NCI-H748 treated with DMSO at 0.1 percent for 48 hours (cell line): Measurements from ENCODE around the gene PTAR1.
A peak's percentile ranks its signal among the peaks of the same experiment; 100 is the strongest.

Experiments
- DNase-seq: peaks from one replicate; lab custom pipeline; 2025; lab: John Stamatoyannopoulos, UW

The PTAR1 gene

GRCh38 chr9:69673311-69673640, 86.5 kb downstream of the PTAR1 start:
- no peak for DNase-seq

- peak; percentile 76 for DNase-seq
Observed at GRCh38 chr9:69672596-69673310, 87.1 kb downstream of the PTAR1 start.

DNA sequence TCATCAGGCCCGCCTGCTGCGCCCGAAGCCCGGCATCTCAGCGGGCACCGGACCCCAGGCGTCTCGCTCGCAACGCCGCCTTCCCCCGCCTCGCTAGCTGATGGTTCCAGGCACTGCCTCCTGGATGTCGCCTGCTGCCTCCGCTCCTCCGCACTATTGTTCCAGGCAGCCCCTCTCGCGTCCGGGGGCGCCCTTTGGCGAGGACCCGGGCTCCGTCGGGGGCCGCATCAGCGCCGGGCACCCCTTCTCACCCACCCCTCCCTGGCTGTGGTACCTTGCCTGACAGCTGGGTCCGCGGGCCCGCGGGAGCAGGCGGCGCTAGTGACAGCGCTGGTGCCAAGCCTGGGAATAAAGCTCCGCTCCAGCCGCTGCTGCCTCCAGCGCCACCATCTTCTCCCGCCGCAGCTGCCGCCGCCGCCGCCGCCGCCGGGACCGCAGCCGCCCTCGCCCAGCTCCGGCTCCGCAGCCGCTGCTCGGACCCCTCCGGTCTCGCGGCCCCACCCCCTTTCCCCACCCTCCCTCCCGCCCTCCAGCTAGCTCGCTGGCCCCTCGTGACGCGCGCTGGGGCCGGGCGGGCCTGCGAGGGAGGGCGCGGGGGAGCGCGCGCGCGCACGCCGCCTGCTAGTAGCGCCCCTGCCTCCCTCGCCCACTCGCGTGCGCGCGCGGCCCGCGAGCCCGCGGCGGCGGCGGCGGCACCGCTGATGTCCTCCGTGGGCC, 87.8 kb downstream of the PTAR1 start, which contains the start of gene APBA1:
Gene APBA1 (minus strand): TSS at position 493 of the 717 bp plus-strand sequence.
- peak; percentile 38 for DNase-seq

- no peak for DNase-seq
Observed at GRCh38 chr9:69671311-69671878, 88.4 kb downstream of the PTAR1 start.

DNA sequence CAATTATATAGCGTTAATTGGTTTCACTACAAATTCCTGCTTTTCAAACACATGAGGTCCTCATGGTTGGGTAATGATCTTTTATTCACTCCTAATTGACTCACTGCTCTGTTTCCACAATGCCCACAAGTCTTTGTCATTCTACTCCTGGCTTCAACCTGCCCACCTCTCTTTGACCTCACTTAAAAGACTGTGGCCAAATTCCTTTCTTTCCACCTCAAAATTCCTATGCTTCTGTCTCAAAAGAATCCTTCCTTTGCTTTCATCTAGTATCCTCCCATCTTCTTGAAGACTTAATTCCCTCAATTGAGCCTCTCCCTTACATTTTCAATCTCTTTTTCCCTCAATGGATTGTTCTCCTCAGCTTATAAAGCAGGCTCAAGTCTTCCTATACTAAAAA, 92.5 kb downstream of the PTAR1 start:
- peak; percentile 9 for DNase-seq

- no peak for DNase-seq
Observed at GRCh38 chr9:69660304-69660703, 99.5 kb downstream of the PTAR1 start.
